GM21528 (cell line): Measurements from ENCODE around the gene MARCKSL1.
"Not testable (repeated sequence)": the region's sequence is repeated elsewhere in the genome, so short reads cannot be mapped to it uniquely, and the experiment has no call there.

Experiments used
- ATAC-seq: cut with Tn5 transposase; IDR thresholded peaks from one replicate; pipeline ENCODE4 v1.9.1; 2021; ENCODE audit warnings: mild to moderate bottlenecking, moderate library complexity; ENCODE audit not compliant: unreplicated experiment, low FRiP score

MARCKSL1 gene

DNA sequence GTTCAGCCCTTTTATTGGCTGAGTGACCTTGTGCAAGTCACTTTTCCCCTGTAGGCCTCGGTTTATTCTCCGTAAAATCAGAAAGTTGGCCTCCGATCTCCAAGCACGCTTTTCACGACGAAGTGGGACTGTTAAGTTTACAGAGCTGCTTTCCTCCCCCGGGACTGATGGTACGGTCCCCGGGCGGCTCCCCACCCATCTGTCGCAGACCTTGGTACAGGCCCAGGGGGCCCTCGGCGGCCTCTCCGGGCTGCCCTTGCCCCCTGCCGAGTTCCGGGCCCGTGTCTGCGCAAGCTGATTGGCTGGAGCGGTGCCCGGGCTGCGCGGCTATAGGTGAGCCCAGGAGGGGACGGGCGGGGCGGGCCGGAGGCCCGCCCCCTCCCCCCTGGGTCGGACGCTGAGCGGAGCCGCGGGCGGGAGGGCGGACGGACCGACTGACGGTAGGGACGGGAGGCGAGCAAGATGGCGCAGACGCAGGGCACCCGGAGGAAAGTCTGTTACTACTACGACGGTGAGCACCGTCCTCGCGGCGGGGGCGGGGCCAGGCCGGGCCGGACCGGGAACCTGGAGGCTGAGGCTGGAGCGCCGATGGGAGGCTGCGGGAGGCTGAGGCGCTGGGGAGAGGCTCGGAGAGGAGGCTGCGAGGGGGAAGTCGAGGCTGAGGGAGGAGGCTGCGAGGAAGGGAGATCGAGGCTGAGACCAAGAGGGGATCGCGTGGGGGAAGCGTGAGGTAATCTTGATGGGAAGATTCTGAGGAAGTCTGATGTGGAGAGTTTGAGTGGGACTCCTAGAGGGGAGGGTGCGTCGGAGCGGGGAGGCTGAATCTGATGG, 44.1 kb downstream of the MARCKSL1 start, which contains the start of gene HDAC1:
HDAC1 (plus strand) TSS at position 376 of the 831 bp plus-strand sequence; CDS start at position 463, 87 bp downstream.
- peak; percentile 92 for ATAC-seq

DNA sequence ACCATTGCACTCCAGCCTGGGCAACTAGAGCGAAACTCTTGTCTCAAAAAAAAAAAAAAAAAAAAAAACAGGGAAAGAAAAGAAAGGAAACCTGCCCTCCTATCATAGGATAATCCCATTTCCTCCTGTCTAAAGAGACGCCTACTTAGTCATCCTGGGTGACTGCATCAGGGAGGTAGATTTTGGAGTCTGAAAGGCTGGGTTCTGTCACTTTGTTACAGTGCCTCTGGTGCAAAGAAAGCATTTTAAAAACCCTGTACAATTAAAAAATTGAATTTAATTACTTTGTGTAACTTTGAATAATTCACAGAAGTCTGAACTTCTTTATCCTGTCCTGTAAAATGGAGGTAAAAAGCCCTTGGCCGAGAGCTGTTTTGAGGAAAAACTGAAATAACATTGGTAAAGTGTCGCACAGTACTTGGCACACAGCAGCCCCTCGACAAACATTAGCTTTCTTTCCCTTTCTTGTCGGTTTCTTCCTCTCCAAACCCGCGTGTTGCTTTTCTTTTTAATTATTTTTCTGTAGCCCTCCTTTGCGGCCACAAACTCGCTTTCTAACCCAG, 44.8 kb downstream of the MARCKSL1 start:
- ATAC-seq, result peak; percentile 6

- ATAC-seq, result no peak
These were observed 46.8 kb downstream of the MARCKSL1 start for GRCh38 chr1:32289256-32289655.

DNA sequence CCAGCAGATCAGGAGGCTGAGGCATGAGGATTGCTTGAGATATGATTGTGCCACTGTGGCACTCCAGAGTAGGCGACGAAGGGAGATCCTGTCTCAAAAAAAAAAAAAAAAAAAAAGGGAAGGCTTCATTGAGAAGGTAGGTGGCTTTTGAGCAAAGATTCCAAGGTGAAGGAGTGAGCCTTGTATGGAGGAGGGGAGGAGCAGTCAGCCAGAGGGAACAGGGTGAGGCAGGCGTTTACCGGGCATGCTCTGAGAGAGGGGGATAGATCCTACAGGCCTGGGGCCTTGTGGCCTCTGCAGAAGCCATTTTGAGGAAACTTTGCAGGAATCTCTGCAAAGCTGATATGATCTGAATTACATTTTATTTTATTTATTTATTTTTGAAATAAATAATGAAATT, 49.3 kb downstream of the MARCKSL1 start:
- no peak for ATAC-seq

DNA sequence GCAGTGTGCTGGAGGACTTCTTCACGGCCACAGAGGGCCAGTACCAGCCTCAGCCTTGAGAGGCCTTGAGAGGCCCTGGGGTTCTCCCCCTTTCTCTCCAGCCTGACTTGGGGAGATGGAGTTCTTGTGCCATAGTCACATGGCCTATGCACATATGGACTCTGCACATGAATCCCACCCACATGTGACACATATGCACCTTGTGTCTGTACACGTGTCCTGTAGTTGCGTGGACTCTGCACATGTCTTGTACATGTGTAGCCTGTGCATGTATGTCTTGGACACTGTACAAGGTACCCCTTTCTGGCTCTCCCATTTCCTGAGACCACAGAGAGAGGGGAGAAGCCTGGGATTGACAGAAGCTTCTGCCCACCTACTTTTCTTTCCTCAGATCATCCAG, 50.4 kb downstream of the MARCKSL1 start:
- ATAC-seq, result no peak

DNA sequence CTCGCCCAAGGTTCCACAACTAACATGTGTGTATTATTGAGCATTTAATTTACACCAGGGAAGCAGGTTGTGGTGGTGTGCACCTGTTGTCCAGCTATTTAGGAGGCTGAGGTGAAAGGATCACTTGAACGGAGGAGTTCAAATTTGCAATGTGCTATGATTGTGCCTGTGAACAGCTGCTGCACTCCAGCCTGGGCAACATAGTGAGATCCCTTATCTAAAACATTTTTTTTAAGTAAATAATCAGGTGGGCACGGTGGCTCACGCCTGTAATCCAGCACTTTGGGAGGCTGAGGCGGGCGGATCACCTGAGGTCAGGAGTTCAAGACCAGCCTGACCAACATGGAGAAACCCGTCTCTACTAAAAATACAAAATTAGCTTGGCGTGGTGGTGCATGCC, 51.3 kb downstream of the MARCKSL1 start:
- ATAC-seq, result not testable (repeated sequence)
